Thoracic aorta endothelial cell (primary cell): Measurements from ENCODE around the gene HCN2. TPM values are rescaled to one million over a fixed set of nuclear protein-coding genes. Genes with fewer than 3 reads are reported as not detected.

Experiments used
- total RNA-seq: library from RNA; depleted of rRNA; stranded (reverse); fragments of >200 nt; gene quantifications from 2 replicates; pipeline ENCODE4 v1.2.3, GENCODE V29; 2012

HCN2 gene
- 0.36 and 0.40 TPM in 2 replicates for total RNA-seq

DNA sequence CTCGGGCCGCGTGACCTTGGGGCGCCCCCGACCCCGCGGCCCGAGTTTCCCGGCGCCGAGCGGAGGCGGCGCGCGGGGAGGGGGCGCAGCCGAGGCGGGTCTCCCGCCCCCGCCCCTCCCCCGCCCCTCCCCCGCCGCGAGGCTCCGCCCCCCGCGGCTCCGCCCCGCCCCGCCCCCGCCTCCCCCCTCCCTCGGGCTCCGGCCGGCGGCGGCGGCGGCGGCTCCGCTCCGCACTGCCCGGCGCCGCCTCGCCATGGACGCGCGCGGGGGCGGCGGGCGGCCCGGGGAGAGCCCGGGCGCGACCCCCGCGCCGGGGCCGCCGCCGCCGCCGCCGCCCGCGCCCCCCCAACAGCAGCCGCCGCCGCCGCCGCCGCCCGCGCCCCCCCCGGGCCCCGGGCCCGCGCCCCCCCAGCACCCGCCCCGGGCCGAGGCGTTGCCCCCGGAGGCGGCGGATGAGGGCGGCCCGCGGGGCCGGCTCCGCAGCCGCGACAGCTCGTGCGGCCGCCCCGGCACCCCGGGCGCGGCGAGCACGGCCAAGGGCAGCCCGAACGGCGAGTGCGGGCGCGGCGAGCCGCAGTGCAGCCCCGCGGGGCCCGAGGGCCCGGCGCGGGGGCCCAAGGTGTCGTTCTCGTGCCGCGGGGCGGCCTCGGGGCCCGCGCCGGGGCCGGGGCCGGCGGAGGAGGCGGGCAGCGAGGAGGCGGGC is at the start of gene HCN2:
HCN2 (plus strand) TSS at position 189 of the 703 bp plus-strand sequence; CDS start at position 254, 65 bp downstream.

DNA sequence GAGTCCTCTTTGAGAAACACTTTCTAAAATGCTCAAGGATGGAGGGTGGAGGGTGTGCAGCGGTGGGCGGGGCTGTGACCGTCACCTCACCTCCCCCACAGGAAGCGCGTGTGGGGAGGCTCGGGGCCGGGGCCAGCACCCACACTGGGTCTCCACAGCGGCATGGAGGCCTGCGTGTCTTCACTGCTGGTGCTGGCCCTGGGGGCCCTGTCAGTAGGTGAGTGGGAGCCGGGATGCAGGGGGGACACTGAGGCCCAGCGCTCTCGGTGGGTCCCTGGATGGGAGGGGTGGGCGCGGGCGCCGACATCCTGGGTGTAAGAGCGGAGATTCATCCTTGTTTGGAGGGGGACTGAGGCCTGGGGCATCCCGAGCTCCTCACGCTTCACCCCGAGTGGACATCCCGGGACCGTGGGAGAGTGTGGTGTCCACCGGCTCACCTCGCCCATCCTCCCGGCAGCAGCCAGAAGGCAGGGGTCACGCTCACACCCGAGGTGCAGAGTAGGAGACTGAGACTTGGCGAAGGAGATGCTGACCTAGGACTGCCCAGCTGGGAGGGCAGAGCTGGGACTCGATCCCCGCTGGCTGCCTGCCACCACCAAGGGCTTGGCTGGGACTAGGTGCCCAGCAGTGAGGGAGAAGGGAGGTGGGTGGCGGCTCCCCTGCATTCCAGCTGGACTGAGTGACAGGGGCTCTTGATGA is 45.6 kb upstream of the HCN2 start, which contains the start of gene GZMM:
GZMM (plus strand) TSS at position 144 of the 699 bp plus-strand sequence; CDS start at position 163, 19 bp downstream.

DNA sequence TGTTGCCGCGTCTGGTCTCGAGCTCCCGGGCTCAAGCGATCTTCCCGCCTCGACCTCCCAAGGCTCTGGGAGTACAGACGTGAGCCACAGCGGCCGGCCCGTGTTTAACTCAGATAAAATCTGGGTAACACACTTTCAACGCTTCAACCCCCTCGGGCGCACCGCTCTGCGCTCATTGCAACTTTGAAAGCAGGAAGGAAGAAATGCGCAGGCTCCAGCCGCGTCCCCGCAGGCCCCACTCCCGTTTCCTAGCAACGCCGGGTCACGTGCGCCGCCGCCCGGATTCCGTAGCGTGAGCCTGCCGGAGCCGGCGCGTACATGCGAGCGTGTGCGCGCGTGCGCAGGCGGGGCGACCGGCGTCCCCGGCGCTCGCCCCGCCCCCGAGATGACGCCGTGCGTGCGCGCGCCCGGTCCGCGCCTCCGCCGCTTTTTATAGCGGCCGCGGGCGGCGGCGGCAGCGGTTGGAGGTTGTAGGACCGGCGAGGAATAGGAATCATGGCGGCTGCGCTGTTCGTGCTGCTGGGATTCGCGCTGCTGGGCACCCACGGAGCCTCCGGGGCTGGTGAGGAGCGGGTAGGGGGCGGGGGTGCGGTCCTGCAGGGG is 17.4 kb upstream of the HCN2 start, which contains the start of gene BSG:
BSG (plus strand) TSS at position 457 of the 603 bp plus-strand sequence; CDS start at position 496, 39 bp downstream.

DNA sequence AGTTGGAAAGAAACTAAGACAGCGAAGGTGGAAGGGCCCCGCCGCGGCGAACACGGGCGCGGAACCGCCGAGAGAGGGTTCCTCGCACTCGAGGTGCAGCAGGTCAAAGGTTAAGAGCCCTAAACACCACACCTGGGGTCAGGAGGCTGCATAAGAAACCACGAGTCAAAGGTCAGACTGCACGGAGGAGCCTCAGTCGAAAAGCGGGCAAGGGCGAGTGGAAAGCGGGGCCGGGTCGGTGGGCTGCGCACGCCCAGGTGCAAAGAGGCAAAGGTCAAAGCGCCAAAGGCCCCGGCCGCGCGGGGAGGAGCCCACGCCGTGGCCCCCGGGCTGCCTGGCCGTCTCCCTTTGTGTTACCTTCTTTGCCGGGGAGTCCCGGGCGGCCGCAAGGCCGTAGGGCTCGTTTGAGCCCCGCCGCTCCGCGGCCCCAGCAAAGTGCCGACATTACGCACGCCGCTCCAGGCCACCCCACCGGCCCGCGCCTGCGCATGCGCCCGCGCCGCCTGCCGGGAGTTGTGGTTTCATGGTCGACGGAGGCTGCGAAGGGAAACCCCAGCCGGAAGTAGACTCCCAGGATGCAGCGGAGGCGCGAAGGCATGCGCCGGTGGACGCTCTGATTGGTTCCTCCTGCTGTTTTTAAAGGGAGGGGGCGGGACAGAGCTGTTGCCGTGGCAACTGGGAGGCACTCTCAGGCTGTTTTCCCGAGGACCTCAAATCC is 43.5 kb downstream of the HCN2 start, which contains the start of gene POLRMT:
POLRMT (minus strand) TSS at position 470 of the 718 bp plus-strand sequence; CDS start at position 445, 25 bp downstream.

DNA sequence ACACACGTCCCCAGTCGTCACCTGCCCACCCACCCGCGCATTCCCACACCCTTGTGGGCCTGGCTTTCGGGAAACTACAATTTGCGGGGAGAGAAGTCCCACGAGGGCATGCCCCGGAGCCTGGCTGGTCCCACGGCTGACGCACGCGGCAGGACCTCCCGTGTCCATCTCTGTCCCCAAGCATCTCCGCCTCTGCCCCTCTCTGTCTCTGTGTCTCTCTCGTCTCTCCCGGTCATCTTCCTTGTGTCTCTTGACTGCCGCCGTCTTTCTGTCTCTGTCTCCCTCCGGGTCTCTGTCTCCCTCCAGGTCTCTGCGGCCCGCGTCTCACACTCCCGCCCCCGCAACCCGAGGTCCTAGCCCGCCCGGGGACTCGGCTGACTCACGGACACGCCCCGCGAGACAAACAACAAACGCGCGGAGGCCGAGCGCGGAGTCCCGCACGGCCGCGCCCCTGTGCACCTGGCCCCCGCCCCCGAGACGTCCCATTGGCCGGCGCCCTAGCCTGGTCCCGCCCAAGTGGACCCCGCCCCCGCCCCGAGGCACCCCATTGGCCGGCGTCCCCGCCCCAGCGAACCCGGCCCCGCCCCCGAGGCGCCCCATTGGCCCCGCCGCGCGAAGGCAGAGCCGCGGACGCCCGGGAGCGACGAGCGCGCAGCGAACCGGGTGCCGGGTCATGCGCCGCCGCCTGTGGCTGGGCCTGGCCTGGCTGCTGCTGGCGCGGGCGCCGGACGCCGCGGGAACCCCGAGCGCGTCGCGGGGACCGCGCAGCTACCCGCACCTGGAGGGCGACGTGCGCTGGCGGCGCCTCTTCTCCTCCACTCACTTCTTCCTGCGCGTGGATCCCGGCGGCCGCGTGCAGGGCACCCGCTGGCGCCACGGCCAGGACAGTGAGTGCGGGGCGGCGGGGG is 49.8 kb downstream of the HCN2 start, which contains the start of gene FGF22:
FGF22 (plus strand) TSS at position 627 of the 908 bp plus-strand sequence; CDS start at position 674, 47 bp downstream.

DNA sequence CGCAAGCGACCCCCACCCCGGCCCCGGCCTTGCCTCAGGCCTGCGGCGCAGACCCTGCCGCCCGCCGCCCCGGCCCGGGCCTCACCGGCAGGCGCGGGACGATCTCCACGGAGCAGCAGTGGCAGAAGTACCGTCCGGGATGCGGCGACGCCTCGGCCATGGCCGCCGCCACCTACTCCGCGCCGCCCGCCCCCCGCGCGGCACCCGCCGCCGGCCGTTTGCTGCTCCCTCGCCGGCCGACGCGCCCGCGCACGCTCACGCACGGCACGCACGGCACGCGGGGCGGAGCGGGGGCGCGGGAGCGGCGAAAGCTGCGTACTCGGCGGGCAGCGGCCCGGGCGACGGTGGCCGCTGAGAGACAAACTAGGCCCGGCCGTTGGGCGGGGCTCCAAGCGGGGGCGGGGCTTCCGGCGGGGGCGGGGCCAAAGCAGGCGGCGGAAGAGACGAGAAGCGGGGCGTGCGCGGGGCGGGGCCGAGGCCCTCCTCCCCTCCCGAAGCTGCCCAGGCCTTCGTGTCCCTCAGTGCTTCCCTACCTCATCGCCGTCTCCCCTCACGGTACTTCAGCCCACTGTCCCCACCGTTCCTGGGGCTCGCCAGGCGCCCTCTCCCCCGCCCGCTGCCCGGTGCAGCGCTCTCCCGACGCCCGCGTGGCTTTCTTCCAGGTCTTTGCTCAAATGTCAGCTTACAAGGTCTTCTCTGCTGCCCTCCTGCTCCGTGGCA is 73.4 kb downstream of the HCN2 start, which contains the start of gene RNF126:
RNF126 (minus strand) TSS at position 253 of the 720 bp plus-strand sequence; CDS start at position 160, 93 bp downstream.

Other genes with a start within 250 kb of the HCN2 start
- gene MIER2, start 245.1 kb upstream of the HCN2 start, total RNA-seq: 12.0 and 15.3 TPM in 2 replicates
- 0.13 and 0.29 TPM in 2 replicates for gene C2CD4C, start 180.7 kb upstream of the HCN2 start, total RNA-seq
- gene SHC2, start 128.8 kb upstream of the HCN2 start, total RNA-seq: 1.7 and 2.0 TPM in 2 replicates
- gene MADCAM1, start 93.4 kb upstream of the HCN2 start, total RNA-seq: 0.07 and 0.13 TPM in 2 replicates
- 21.2 and 29.1 TPM in 2 replicates for gene TPGS1, start 82.4 kb upstream of the HCN2 start, total RNA-seq
- 68.5 and 69.9 TPM in 2 replicates for gene CDC34, start 58.1 kb upstream of the HCN2 start, total RNA-seq
- not detected in 2 replicates for gene GZMM, start 45.8 kb upstream of the HCN2 start, total RNA-seq
- 251 and 322 TPM in 2 replicates for gene BSG, start 17.3 kb upstream of the HCN2 start, total RNA-seq
- 33.2 and 37.4 TPM in 2 replicates for gene POLRMT, start 43.7 kb downstream of the HCN2 start, total RNA-seq
- not detected in 2 replicates for gene FGF22, start 50.0 kb downstream of the HCN2 start, total RNA-seq
- gene RNF126, start 73.3 kb downstream of the HCN2 start, total RNA-seq: 43.8 and 46.2 TPM in 2 replicates
- gene FSTL3, start 86.5 kb downstream of the HCN2 start, total RNA-seq: 9.3 and 21.8 TPM in 2 replicates
- not detected in 2 replicates for gene PRSS57, start 105.6 kb downstream of the HCN2 start, total RNA-seq
- 6.5 and 9.8 TPM in 2 replicates for gene PALM, start 119.1 kb downstream of the HCN2 start, total RNA-seq
- gene MISP, start 161.2 kb downstream of the HCN2 start, total RNA-seq: 0.13 TPM in 1 of 2 replicates, not detected in the other
- 200 and 249 TPM in 2 replicates for gene PTBP1, start 207.6 kb downstream of the HCN2 start, total RNA-seq
- gene PLPPR3, start 232.1 kb downstream of the HCN2 start, total RNA-seq: 0.07 and 0.40 TPM in 2 replicates
- not detected in 2 replicates for gene AZU1, start 238.0 kb downstream of the HCN2 start, total RNA-seq